ENCODE measurements around the gene ALDH4A1. TPM values are rescaled to one million over a fixed set of nuclear protein-coding genes. Genes with fewer than 3 reads are reported as not detected.

Gene ALDH4A1
- total and polyA plus RNA-seq, 2 experiments from 2014 or later = 11.3 to 33.8 TPM

GRCh38 chr1:18915341-18915740, 13.0 kb upstream of the ALDH4A1 start:
- DNase-seq (ENCODE audit: low spot score) (no peak), ATAC-seq (no peak)
- Mint-ChIP-seq H3K4me3 (no peak overlapping the region), H3K36me3 (ENCODE audit: low read depth) (no peaks in the 10 kb centered on the region), H3K27me3 (ENCODE audit: insufficient read depth, low read depth, poor library complexity) (no peaks in the 10 kb centered on the region), H3K27ac (no peak overlapping the region), H3K9me3 (no peaks in the 10 kb centered on the region), H3K4me1 (peaks cover 5% of the 10 kb centered on the region)
- Histone ChIP-seq H2AFZ (no peak overlapping the region), H3K79me2 (replicated peaks; ENCODE audit: insufficient read depth) (no peaks in the 10 kb centered on the region), H3K27ac (ENCODE audit: low read depth) (no peak overlapping the region), H3F3A (replicated peaks; ENCODE audit: low read depth) (no peaks in the 10 kb centered on the region), H3K4me3 (no peak overlapping the region), H3K27me3 (ENCODE audit: insufficient read depth) (no peaks in the 10 kb centered on the region), H4K20me1 (replicated peaks; ENCODE audit: insufficient read depth) (no peaks in the 10 kb centered on the region; the same call in 1 of the 2 replicates), H3K36me3 (ENCODE audit: insufficient read depth) (no peaks in the 10 kb centered on the region), H3K4me1 (ENCODE audit: insufficient read depth) (no peaks in the 10 kb centered on the region), H3K4me2 (no peak overlapping the region), H3K9me2 (ENCODE audit: insufficient read depth) (no peaks in the 10 kb centered on the region)
- TF ChIP-seq NANOG (IDR thresholded peaks at IDR 0.05; ENCODE audit: borderline replicate concordance) (no peak), ETS1 (IDR thresholded peaks at IDR 0.05) (no peak), CREB1 (CRISPR knock-in tag; IDR thresholded peaks at IDR 0.05; ENCODE audit: low read depth) (no peak), CTCF (conservative IDR thresholded peaks at IDR 0.05; ENCODE audit: low read depth in 2 of 2) (no peak), EZH2phosphoT487 (IDR thresholded peaks at IDR 0.05; ENCODE audit: unreplicated experiment) (no peak), STAT1 (IDR thresholded peaks at IDR 0.05; ENCODE audit: unreplicated experiment) (no peak), EZH2 (IDR thresholded peaks at IDR 0.05; ENCODE audit: low read depth, unreplicated experiment) (no peak), ZNF114 (CRISPR knock-in tag; IDR thresholded peaks at IDR 0.05) (no peak), JUNB (IDR thresholded peaks at IDR 0.05; ENCODE audit: unreplicated experiment) (no peak)

- ATAC-seq (peak; percentile 93), DNase-seq (ENCODE audit: low spot score) (peak; percentile 92)
- no peak overlapping the region for H3K4me3 ChIP-seq
- no peaks in the 10 kb centered on the region for H3K36me3 Mint-ChIP-seq (ENCODE audit: low read depth)
- H3K4me2 ChIP-seq = no peak overlapping the region
- H3K27ac Mint-ChIP-seq = peak overlapping the region; percentile 30; the same call in 1 of the 2 replicates
- peaks cover 1% of the 10 kb centered on the region for H3K27me3 Mint-ChIP-seq (ENCODE audit: insufficient read depth, low read depth, poor library complexity)
- no peaks in the 10 kb centered on the region for H3K36me3 ChIP-seq (ENCODE audit: insufficient read depth)
- no peaks in the 10 kb centered on the region for H4K20me1 ChIP-seq (replicated peaks; ENCODE audit: insufficient read depth)
- no peaks in the 10 kb centered on the region for H3K79me2 ChIP-seq (replicated peaks; ENCODE audit: insufficient read depth)
- no peaks in the 10 kb centered on the region for H3K27me3 ChIP-seq (ENCODE audit: insufficient read depth)
- peaks cover 5% of the 10 kb centered on the region for H3K4me1 Mint-ChIP-seq
- no peak overlapping the region for H3K27ac ChIP-seq (ENCODE audit: low read depth)
- H3F3A ChIP-seq (replicated peaks; ENCODE audit: low read depth) = no peaks in the 10 kb centered on the region
- no peaks in the 10 kb centered on the region for H3K9me3 Mint-ChIP-seq
- TF ChIP-seq ZNF331 (CRISPR knock-in tag; IDR thresholded peaks at IDR 0.05; ENCODE audit: low read depth) (no peak), CREB1 (CRISPR knock-in tag; IDR thresholded peaks at IDR 0.05; ENCODE audit: low read depth) (0 out of 2 replicates have a peak, but pooled peaks have one; percentile 7), CTCF (conservative IDR thresholded peaks at IDR 0.05; ENCODE audit: low read depth in 2 of 2) (peak; percentile 99 to 100)
- 0 out of 2 replicates have a peak overlapping the region, but pooled peaks have one; percentile 72 for H2AFZ ChIP-seq
- H3K4me3 Mint-ChIP-seq = no peak overlapping the region
- H3K9me2 ChIP-seq (ENCODE audit: insufficient read depth) = no peaks in the 10 kb centered on the region
- H3K4me1 ChIP-seq (ENCODE audit: insufficient read depth) = no peaks in the 10 kb centered on the region
Observed at GRCh38 chr1:18913065-18913835, 10.9 kb upstream of the ALDH4A1 start.
